Endothelial cell of umbilical vein (primary cell): ENCODE results near the gene MYO7B. TPM values are rescaled to one million over a fixed set of nuclear protein-coding genes. Genes with fewer than 3 reads are reported as not detected.

ENCODE experiments used
- BruUV-seq: library from RNA; stranded (reverse); fragments of 400-500 nt; replicated peaks from 2 replicates; lab custom pipeline; 2021; lab: Mats Ljungman, UMichigan
- CTCF ChIA-PET: fragments of 300-600, 350-600 bp; sonication (Branson Sonifier 250); formaldehyde crosslinking; loops from one replicate; lab custom pipeline; 2021; ENCODE audit warnings: antibody characterized with exemption, inconsistent platforms; lab: Charles Lee
- POLR2A ChIA-PET: fragments of 300-600, 350-600 bp; sonication (Branson Sonifier 250); formaldehyde crosslinking; loops from one replicate; lab custom pipeline; 2021; ENCODE audit warnings: antibody characterized with exemption, inconsistent platforms; lab: Charles Lee
- DNase-seq: peaks from one replicate; pipeline ENCODE4 v3.0.0-alpha.2; 2011; ENCODE audit warnings: low read depth, low spot score
- FAIRE-seq: peaks from 2 replicates; lab custom pipeline; 2011; peaks lifted over from hg19 to GRCh38; lab: Jason Lieb, UNC
- H2AFZ ChIP-seq: 2 replicates; pipeline ENCODE4 v1.6.0; 2012; ENCODE audit warnings: low read depth, low read length, control low read depth, inconsistent platforms
- H3K27ac ChIP-seq: 2 replicates; pipeline ENCODE4 v1.5.1; 2011; ENCODE audit warnings: low read depth, mild to moderate bottlenecking, control low read depth, low read length, moderate library complexity; ENCODE audit not compliant: insufficient read depth
- H3K27me3 ChIP-seq, 2 experiments: 2 replicates each; pipeline versions ENCODE4 v1.6.0 to v1.6.1; 2011; ENCODE audit warnings: low read length in 2 of 2, mixed read lengths in 1 of 2; ENCODE audit not compliant: control insufficient read depth in 2 of 2, insufficient read depth in 2 of 2
- H3K36me3 ChIP-seq, 2 experiments: 2 replicates in 1 of 2; 3 replicates in 1 of 2; pipeline ENCODE4 v1.5.1; 2011; ENCODE audit warnings: low read length in 2 of 2, mild to moderate bottlenecking in 1 of 2, moderate library complexity in 1 of 2; ENCODE audit not compliant: control insufficient read depth in 2 of 2, insufficient read depth in 2 of 2; ENCODE audit errors: extremely low read depth in 1 of 2
- H3K4me1 ChIP-seq: 3 replicates; pipeline ENCODE4 v1.5.1; 2011; ENCODE audit warnings: mild to moderate bottlenecking, low read length; ENCODE audit not compliant: control insufficient read depth, insufficient read depth; ENCODE audit errors: extremely low read depth
- H3K4me2 ChIP-seq: 2 replicates; pipeline ENCODE4 v1.6.1; 2011; ENCODE audit warnings: low read length, control low read depth, mixed read lengths; ENCODE audit not compliant: insufficient read depth
- H3K4me3 ChIP-seq, 3 experiments: fragments of 200-600 bp in 1 of 3; sonication (generic), shearing (Covaris generic) in 1 of 3; replicated peaks in 1 of 3; 2 replicates each; pipeline ENCODE4 v1.5.1; 2011 to 2016; ENCODE audit warnings: control low read depth in 3 of 3, low read length in 3 of 3, mild to moderate bottlenecking in 2 of 3, inconsistent platforms in 1 of 3, low read depth in 1 of 3, moderate library complexity in 1 of 3; ENCODE audit not compliant: insufficient read depth in 1 of 3
- H3K79me2 ChIP-seq: 2 replicates; pipeline ENCODE4 v1.6.0; 2012; ENCODE audit warnings: low read length, inconsistent platforms; ENCODE audit not compliant: control insufficient read depth, insufficient read depth
- H3K9ac ChIP-seq: replicated peaks from 2 replicates; pipeline ENCODE3; 2011; ENCODE audit warnings: low read length, control low read depth; ENCODE audit not compliant: insufficient read depth; ENCODE audit errors: extremely low read depth
- H3K9me1 ChIP-seq: replicated peaks from 3 replicates; pipeline ENCODE4 v1.6.0; 2011; ENCODE audit warnings: mild to moderate bottlenecking, low read length; ENCODE audit not compliant: control insufficient read depth, insufficient read depth; ENCODE audit errors: extremely low read depth
- H3K9me3 ChIP-seq: replicated peaks from 2 replicates; pipeline ENCODE4 v1.5.1; 2012; ENCODE audit warnings: low read length, inconsistent platforms; ENCODE audit not compliant: control insufficient read depth, insufficient read depth
- H4K20me1 ChIP-seq: replicated peaks from 2 replicates; pipeline ENCODE3; 2011; ENCODE audit warnings: mild to moderate bottlenecking, low read length; ENCODE audit not compliant: control insufficient read depth, insufficient read depth; ENCODE audit errors: extremely low read depth
- EZH2 ChIP-seq: IDR thresholded peaks from 2 replicates; pipeline ENCODE4 v1.6.1; 2012; ENCODE audit warnings: borderline replicate concordance, low read depth, mild to moderate bottlenecking, moderate library complexity, low read length, inconsistent platforms; ENCODE audit not compliant: severe bottlenecking
- FOS ChIP-seq: IDR thresholded peaks from 2 replicates; pipeline ENCODE4 v1.6.1; 2011; ENCODE audit warnings: mild to moderate bottlenecking, low read length, moderate library complexity, borderline replicate concordance; ENCODE audit not compliant: insufficient read depth
- GATA2 ChIP-seq: IDR thresholded peaks from 2 replicates; pipeline ENCODE4 v1.7.0; 2011; ENCODE audit warnings: low read depth, mild to moderate bottlenecking, moderate library complexity, mixed read lengths, low read length; ENCODE audit not compliant: insufficient read length, insufficient read depth
- JUN ChIP-seq: IDR thresholded peaks from 2 replicates; pipeline ENCODE4 v1.6.1; 2011; ENCODE audit warnings: borderline replicate concordance, low read depth; ENCODE audit not compliant: insufficient read length, insufficient read depth
- MYC ChIP-seq: IDR thresholded peaks from one replicate; pipeline ENCODE4 v1.6.1; 2011; ENCODE audit warnings: mild to moderate bottlenecking, low read depth, low read length
- POLR2A ChIP-seq: IDR thresholded peaks from 2 replicates; pipeline ENCODE4 v1.6.1; 2012; ENCODE audit warnings: low read depth, mild to moderate bottlenecking, control low read depth, low read length
- POLR2AphosphoS5 ChIP-seq: IDR thresholded peaks from 2 replicates; pipeline ENCODE4 v1.6.1; 2012; ENCODE audit warnings: low read depth, mild to moderate bottlenecking, control low read depth, low read length, moderate library complexity; ENCODE audit not compliant: insufficient read depth
- dilution Hi-C: fragments of 300-500 bp; cut with MboI; formaldehyde crosslinking; loops from one replicate; pipeline ENCODE4 v1.15.0; 2019; ENCODE audit warnings: low sequenced_read_pairs; ENCODE audit not compliant: extremely low pct_ligation_motif_present
- intact Hi-C: fragments of 100-400 bp; cut with micrococcal nuclease; formaldehyde crosslinking; loops from one replicate; pipeline ENCODE4 v1.10.0; 2022
- polyA plus RNA-seq, 4 experiments: library from polyadenylated mRNA; depleted of rRNA in 3 of 4; stranded (reverse) in 3 of 4; unstranded in 1 of 4; fragments of >200 nt; gene quantifications; 2 replicates each; pipeline versions ENCODE4 v1.2.1 to v1.2.3, GENCODE V29; 2011 to 2012; ENCODE audit warnings: missing spikeins in 1 of 4
- total RNA-seq: library from RNA; stranded (reverse); gene quantifications from 2 replicates; pipeline ENCODE4 v1.2.3, GENCODE V29; 2021
- TF ChIP-seq, protein P1 (sequence below): IDR thresholded peaks from 2 replicates; pipeline ENCODE4 v1.6.1; 2011; ENCODE audit not compliant: insufficient read depth, insufficient read length
- TF ChIP-seq, protein P2 (sequence below), 2 donors: IDR thresholded peaks; 1 replicate in 1 of 2; 2 replicates in 1 of 2; pipeline ENCODE4 v1.5.1; 2011; ENCODE audit warnings: low read length in 2 of 2, mild to moderate bottlenecking in 2 of 2, moderate library complexity in 2 of 2, control low read depth in 1 of 2, inconsistent platforms in 1 of 2, low read depth in 1 of 2; ENCODE audit not compliant: insufficient read depth in 1 of 2; ENCODE audit errors: extremely low read depth in 1 of 2

MYO7B gene
- total and polyA plus RNA-seq, 2 donors (not counting 3 experiments of a cell fraction or from before 2014, with no cell fraction given) = 0.17 TPM; not detected in 1

GRCh38 chr2:127643439-127644065 is 108.1 kb downstream of the MYO7B start:
- Histone ChIP-seq H3K4me1 (peaks cover 39% of the 10 kb centered on the region), H3K4me3 (no peak overlapping the region), H2AFZ (no peak overlapping the region), H4K20me1 (no peaks in the 10 kb centered on the region), H3K79me2 (no peaks in the 10 kb centered on the region), H3K27me3 (no peaks in the 10 kb centered on the region), H3K9ac (no peak overlapping the region), H3K9me3 (no peaks in the 10 kb centered on the region), H3K36me3 (no peaks in the 10 kb centered on the region), H3K4me2 (no peak overlapping the region), H3K27ac (no peak overlapping the region), H3K9me1 (no peaks in the 10 kb centered on the region)
- FAIRE-seq = no peak
- POLR2A ChIA-PET = no interaction called here
- no peak for DNase-seq
- intact Hi-C loops = no loop called here
- TF ChIP-seq, protein P1, sequence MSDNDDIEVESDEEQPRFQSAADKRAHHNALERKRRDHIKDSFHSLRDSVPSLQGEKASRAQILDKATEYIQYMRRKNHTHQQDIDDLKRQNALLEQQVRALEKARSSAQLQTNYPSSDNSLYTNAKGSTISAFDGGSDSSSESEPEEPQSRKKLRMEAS = no peak
- no peak for TF ChIP-seq EZH2
- TF ChIP-seq MYC = no peak
- no peak for TF ChIP-seq POLR2A
- TF ChIP-seq POLR2AphosphoS5 = no peak
- TF ChIP-seq, protein P2, sequence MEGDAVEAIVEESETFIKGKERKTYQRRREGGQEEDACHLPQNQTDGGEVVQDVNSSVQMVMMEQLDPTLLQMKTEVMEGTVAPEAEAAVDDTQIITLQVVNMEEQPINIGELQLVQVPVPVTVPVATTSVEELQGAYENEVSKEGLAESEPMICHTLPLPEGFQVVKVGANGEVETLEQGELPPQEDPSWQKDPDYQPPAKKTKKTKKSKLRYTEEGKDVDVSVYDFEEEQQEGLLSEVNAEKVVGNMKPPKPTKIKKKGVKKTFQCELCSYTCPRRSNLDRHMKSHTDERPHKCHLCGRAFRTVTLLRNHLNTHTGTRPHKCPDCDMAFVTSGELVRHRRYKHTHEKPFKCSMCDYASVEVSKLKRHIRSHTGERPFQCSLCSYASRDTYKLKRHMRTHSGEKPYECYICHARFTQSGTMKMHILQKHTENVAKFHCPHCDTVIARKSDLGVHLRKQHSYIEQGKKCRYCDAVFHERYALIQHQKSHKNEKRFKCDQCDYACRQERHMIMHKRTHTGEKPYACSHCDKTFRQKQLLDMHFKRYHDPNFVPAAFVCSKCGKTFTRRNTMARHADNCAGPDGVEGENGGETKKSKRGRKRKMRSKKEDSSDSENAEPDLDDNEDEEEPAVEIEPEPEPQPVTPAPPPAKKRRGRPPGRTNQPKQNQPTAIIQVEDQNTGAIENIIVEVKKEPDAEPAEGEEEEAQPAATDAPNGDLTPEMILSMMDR (IDR thresholded peaks at IDR 0.05; ENCODE audit: extremely low read depth in 1 of 2, insufficient read depth in 1 of 2, low read depth in 1 of 2, low read length in 2 of 2) = no peak
- no peak for TF ChIP-seq FOS
- TF ChIP-seq GATA2 = no peak
- TF ChIP-seq JUN = no peak
- dilution Hi-C loops = no loop called here
- BruUV-seq = no TSS peak
- CTCF ChIA-PET = interaction anchor here (1.4 to 2.4 kb wide), 3 partner anchors 32 to 135 kb away, joined by 3 to 19 read pairs (median 5); partner anchors contain the start of gene LIMS2
